IMR-90 (cell line): ENCODE data around the gene HSD17B4. TPM values are rescaled to one million over a fixed set of nuclear protein-coding genes. Genes with fewer than 3 reads are reported as not detected.

ENCODE experiments used
- ATAC-seq: fragments of 200-7000 bp; cut with Tn5 transposase; 2 replicates; pipeline ENCODE4 v1.9.1; 2020; ENCODE audit warnings: low read depth, mild to moderate bottlenecking, moderate library complexity
- BruUV-seq: library from RNA; stranded (reverse); fragments of 400-500 nt; replicated peaks from 2 replicates; lab custom pipeline; 2021; lab: Mats Ljungman, UMichigan
- CTCF ChIA-PET: fragments of 300-600 bp; formaldehyde crosslinking; extraction: SDS; loops from one replicate; lab custom pipeline; 2021; ENCODE audit warnings: antibody characterized with exemption; lab: Yijun Ruan, JAX
- POLR2A ChIA-PET: fragments of 300-600 bp; sonication (Branson Sonifier 250); formaldehyde crosslinking; loops from one replicate; lab custom pipeline; 2022; ENCODE audit warnings: antibody characterized with exemption; ENCODE audit not compliant: unreplicated experiment; lab: Charles Lee
- DNase-seq: peaks from one replicate; pipeline ENCODE4 v3.0.0; 2013
- H2AFZ ChIP-seq: replicated peaks from 2 replicates; pipeline ENCODE3; 2013; ENCODE audit warnings: low read length, mild to moderate bottlenecking; ENCODE audit not compliant: poor library complexity
- H2AK5ac ChIP-seq: 2 replicates; pipeline ENCODE4 v1.6.1; 2013; ENCODE audit warnings: low read depth, low read length, inconsistent platforms
- H2AK9ac ChIP-seq: replicated peaks from 2 replicates; pipeline ENCODE3; 2013; ENCODE audit warnings: mild to moderate bottlenecking, low read depth, low read length, moderate library complexity; ENCODE audit not compliant: poor library complexity
- H2BK120ac ChIP-seq: 2 replicates; pipeline ENCODE4 v1.6.1; 2013; ENCODE audit warnings: low read depth, low read length, inconsistent platforms
- H2BK15ac ChIP-seq: 3 replicates; pipeline ENCODE4 v1.6.1; 2013; ENCODE audit warnings: low read depth, low read length, inconsistent platforms
- H2BK20ac ChIP-seq: 2 replicates; pipeline ENCODE4 v1.6.1; 2013; ENCODE audit warnings: low read depth, mild to moderate bottlenecking, inconsistent platforms, low read length, moderate library complexity
- H2BK5ac ChIP-seq: 2 replicates; pipeline ENCODE4 v1.6.1; 2013; ENCODE audit warnings: mild to moderate bottlenecking, low read depth, low read length, inconsistent platforms; ENCODE audit not compliant: poor library complexity, severe bottlenecking
- H3K14ac ChIP-seq: replicated peaks from 2 replicates; pipeline ENCODE4 v1.6.1; 2013; ENCODE audit warnings: low read depth, low read length, inconsistent platforms
- H3K18ac ChIP-seq: 2 replicates; pipeline ENCODE4 v1.6.1; 2013; ENCODE audit warnings: low read depth, low read length, control low read depth
- H3K23ac ChIP-seq: 2 replicates; pipeline ENCODE4 v1.6.1; 2013; ENCODE audit warnings: low read depth, low read length, inconsistent platforms
- H3K27ac ChIP-seq: 2 replicates; pipeline ENCODE4 v1.5.1; 2013; ENCODE audit warnings: mild to moderate bottlenecking, control low read depth, low read length; ENCODE audit not compliant: insufficient read depth
- H3K27me3 ChIP-seq: 2 replicates; pipeline ENCODE4 v1.6.1; 2013; ENCODE audit warnings: low read length; ENCODE audit not compliant: control insufficient read depth, insufficient read depth
- H3K36me3 ChIP-seq: 2 replicates; pipeline ENCODE4 v1.6.1; 2013; ENCODE audit warnings: low read length, mixed read lengths; ENCODE audit not compliant: control insufficient read depth, insufficient read depth
- H3K4ac ChIP-seq: 2 replicates; pipeline ENCODE4 v1.6.1; 2013; ENCODE audit warnings: low read depth, low read length, inconsistent platforms
- H3K4me1 ChIP-seq: 2 replicates; pipeline ENCODE4 v1.6.1; 2013; ENCODE audit warnings: low read length, mixed read lengths; ENCODE audit not compliant: control insufficient read depth, insufficient read depth
- H3K4me2 ChIP-seq: 2 replicates; pipeline ENCODE4 v1.6.1; 2013; ENCODE audit warnings: low read depth, mild to moderate bottlenecking, control low read depth, low read length, moderate library complexity
- H3K4me3 ChIP-seq: 2 replicates; pipeline ENCODE4 v1.5.1; 2013; ENCODE audit warnings: low read depth, mild to moderate bottlenecking, control low read depth, low read length, moderate library complexity; ENCODE audit not compliant: insufficient read depth
- H3K56ac ChIP-seq: 2 replicates; pipeline ENCODE4 v1.6.1; 2013; ENCODE audit warnings: low read length, inconsistent platforms; ENCODE audit not compliant: insufficient read depth; ENCODE audit errors: extremely low read depth
- H3K79me1 ChIP-seq, 2 experiments: 2 replicates each; pipeline ENCODE4 v1.6.1; 2013; ENCODE audit warnings: low read length in 2 of 2, inconsistent platforms in 1 of 2, low read depth in 1 of 2
- H3K9ac ChIP-seq: 2 replicates; pipeline ENCODE4 v1.6.1; 2013; ENCODE audit warnings: low read depth, low read length, control low read depth
- H3K9me1 ChIP-seq: 2 replicates; pipeline ENCODE4 v1.6.1; 2013; ENCODE audit warnings: low read length, inconsistent platforms; ENCODE audit not compliant: insufficient read depth
- H3K9me3 ChIP-seq: 2 replicates; pipeline ENCODE4 v1.6.1; 2013; ENCODE audit warnings: low read length; ENCODE audit not compliant: control insufficient read depth, insufficient read depth
- H4K20me1 ChIP-seq: 2 replicates; pipeline ENCODE4 v1.6.1; 2013; ENCODE audit warnings: low read length, inconsistent platforms; ENCODE audit not compliant: insufficient read depth
- H4K5ac ChIP-seq: 2 replicates; pipeline ENCODE4 v1.6.1; 2013; ENCODE audit warnings: mild to moderate bottlenecking, low read depth, low read length, control low read depth
- H4K8ac ChIP-seq, 2 experiments: 2 replicates each; pipeline ENCODE4 v1.6.1; 2013; ENCODE audit warnings: low read depth in 2 of 2, low read length in 2 of 2, control low read depth in 1 of 2, inconsistent platforms in 1 of 2
- H4K91ac ChIP-seq: 2 replicates; pipeline ENCODE4 v1.6.1; 2013; ENCODE audit warnings: low read depth, low read length, inconsistent platforms; ENCODE audit not compliant: insufficient read depth
- BHLHE40 ChIP-seq: fragments of 150-350 bp; IDR thresholded peaks from 2 replicates; pipeline ENCODE4 v1.6.1; 2016; ENCODE audit warnings: mild to moderate bottlenecking, low read depth, low read length
- CEBPB ChIP-seq: IDR thresholded peaks from 2 replicates; pipeline ENCODE4 v1.6.1; 2012; ENCODE audit warnings: low read depth, low read length, improper control_type of control experiment
- CTCF ChIP-seq: conservative IDR thresholded peaks from 2 replicates; pipeline ENCODE4 v1.5.1; 2012; ENCODE audit warnings: mild to moderate bottlenecking, low read depth, low read length, improper control_type of control experiment
- ELK1 ChIP-seq: fragments of 150-350 bp; IDR thresholded peaks from 2 replicates; pipeline ENCODE4 v1.6.1; 2016; ENCODE audit warnings: low read depth, mild to moderate bottlenecking, low read length, moderate library complexity, borderline replicate concordance
- MAFK ChIP-seq: IDR thresholded peaks from 2 replicates; pipeline ENCODE4 v1.6.1; 2012; ENCODE audit warnings: low read depth, low read length, improper control_type of control experiment
- MAZ ChIP-seq: IDR thresholded peaks from 2 replicates; pipeline ENCODE4 v1.6.1; 2012; ENCODE audit warnings: low read depth, mild to moderate bottlenecking, low read length, improper control_type of control experiment, moderate library complexity, borderline replicate concordance
- POLR2A ChIP-seq: IDR thresholded peaks from 2 replicates; pipeline ENCODE4 v1.6.1; 2012; ENCODE audit warnings: mild to moderate bottlenecking, low read depth, low read length
- SMC3 ChIP-seq: fragments of 150-350 bp; IDR thresholded peaks from 2 replicates; pipeline ENCODE4 v1.6.1; 2016; ENCODE audit warnings: low read depth, mild to moderate bottlenecking, antibody characterized with exemption, low read length, moderate library complexity
- USF2 ChIP-seq: fragments of 150-350 bp; IDR thresholded peaks from 2 replicates; pipeline ENCODE4 v1.6.1; 2017; ENCODE audit warnings: mild to moderate bottlenecking, antibody characterized with exemption, low read length, low read depth
- WGBS, 2 experiments: methylation state at CpG; one replicate each; pipeline versions ENCODE4 v1.1.5 to v1.1.7; 2013; ENCODE audit warnings: missing lambda C conversion rate in 2 of 2; ENCODE audit not compliant: insufficient read length in 1 of 2; ENCODE audit errors: extremely low coverage in 2 of 2; 5-methylcytosine and 5-hydroxymethylcytosine counted together
- dilution Hi-C: fragments of 300-500 bp; cut with HindIII; formaldehyde crosslinking; loops from one replicate; pipeline ENCODE4 v1.14.3; 2018; ENCODE audit warnings: low sequenced_read_pairs; ENCODE audit not compliant: unreplicated experiment
- in situ Hi-C: fragments of 300-500 bp; cut with MboI; formaldehyde crosslinking; loops from 3 replicates; pipeline ENCODE4 v1.14.3; 2019; ENCODE audit warnings: low sequenced_read_pairs, inconsistent platforms, mixed read lengths
- intact Hi-C: fragments of 100-400 bp; cut with micrococcal nuclease; formaldehyde crosslinking; loops from 2 replicates; pipeline ENCODE4 v1.10.0; 2022
- polyA plus RNA-seq, 3 experiments: library from polyadenylated mRNA; depleted of rRNA; stranded (reverse); fragments of >200 nt; gene quantifications; 2 replicates each; pipeline ENCODE4 v1.2.3, GENCODE V29; 2012; ENCODE audit warnings: low replicate concordance in 1 of 3
- total RNA-seq: library from RNA; depleted of rRNA; stranded (reverse); fragments of >200 nt; gene quantifications from 2 replicates; pipeline ENCODE4 v1.2.3, GENCODE V29; 2012

HSD17B4 gene
- total and polyA plus RNA-seq, 2 of the 4 experiments (the other 2 are of a cell fraction) = 95.1 to 154 TPM

- H3K79me1 ChIP-seq = no peaks in the 10 kb centered on the region
- H3K27ac ChIP-seq = no peak overlapping the region
- H2BK120ac ChIP-seq = no peak overlapping the region
- H3K9me1 ChIP-seq = peaks cover 3% of the 10 kb centered on the region; the same call in 1 of the 2 replicates
- ATAC-seq (no peak), DNase-seq (no peak)
- no peaks in the 10 kb centered on the region for H4K20me1 ChIP-seq
- no peak overlapping the region for H2AK9ac ChIP-seq
- H3K4ac ChIP-seq = no peak overlapping the region
- no peak overlapping the region for H4K5ac ChIP-seq
- no peak overlapping the region for H3K14ac ChIP-seq
- H2AFZ ChIP-seq = no peak overlapping the region
- H3K18ac ChIP-seq = no peak overlapping the region
- no CpG with 5 or more reads among the region's 9 CpGs for WGBS, 2 experiments
- H4K91ac ChIP-seq = no peak overlapping the region
- BruUV-seq = no TSS peak
- dilution Hi-C loops = no loop called here
- no peak overlapping the region for H3K56ac ChIP-seq
- no peak overlapping the region for H2BK20ac ChIP-seq
- no peaks in the 10 kb centered on the region for H3K9me3 ChIP-seq
- no peak overlapping the region for H3K23ac ChIP-seq
- no peak overlapping the region for H3K9ac ChIP-seq
- H3K27me3 ChIP-seq = peaks cover 4% of the 10 kb centered on the region
- no peak overlapping the region for H2BK5ac ChIP-seq
- intact Hi-C loops = loop anchor here (1.0 kb wide), 5 partner anchors 56 to 424 kb away; partner anchors contain the start of genes DTWD2 and TNFAIP8
- no peaks in the 10 kb centered on the region for H3K36me3 ChIP-seq
- H2BK15ac ChIP-seq = no peak overlapping the region
- no peak overlapping the region for H4K8ac ChIP-seq
- CTCF ChIA-PET = interaction anchor here (0.6 to 3.2 kb wide), 24 partner anchors 10 to 424 kb away, joined by 3 to 31 read pairs (median 4); partner anchors contain the start of genes DMXL1, DTWD2 and TNFAIP8
- H3K4me2 ChIP-seq = no peak overlapping the region
- in situ Hi-C loops = loop anchor here (5.0 to 10.0 kb wide), 2 partner anchors 388 to 425 kb away; partner anchors contain the start of gene DTWD2
- TF ChIP-seq MAZ (no peak), BHLHE40 (no peak), CTCF (no peak), CEBPB (no peak), POLR2A (no peak), MAFK (no peak), ELK1 (no peak), SMC3 (no peak), USF2 (no peak)
- H2AK5ac ChIP-seq = no peak overlapping the region
- H3K4me3 ChIP-seq = no peak overlapping the region; the same call in 1 of the 2 replicates
- H3K4me1 ChIP-seq = peaks cover 2% of the 10 kb centered on the region
- POLR2A ChIA-PET = no interaction called here
Measured at GRCh38 chr5:119412279-119413227, 39.7 kb upstream of the HSD17B4 start.
